Measurements from ENCODE around the gene EFCAB7. TPM values are rescaled to one million over a fixed set of nuclear protein-coding genes. Genes with fewer than 3 reads are reported as not detected.
"Not testable (repeated sequence)": the region's sequence is repeated elsewhere in the genome, so short reads cannot be mapped to it uniquely, and the experiment has no call there.

The EFCAB7 gene
- polyA plus RNA-seq, 1 donor from 2014 or later: 7.2 TPM

GRCh38 chr1:63532727-63533126, 9.4 kb downstream of the EFCAB7 start:
- H3K27ac Mint-ChIP-seq: no peak overlapping the region
- no peaks in the 10 kb centered on the region for H3K9me3 Mint-ChIP-seq
- H3K4me1 Mint-ChIP-seq: no peaks in the 10 kb centered on the region
- H3K4me3 Mint-ChIP-seq: no peak overlapping the region
- H3K27me3 Mint-ChIP-seq: no peaks in the 10 kb centered on the region
- H3K36me3 Mint-ChIP-seq: no peaks in the 10 kb centered on the region

GRCh38 chr1:63533931-63534330, 10.6 kb downstream of the EFCAB7 start:
- Mint-ChIP-seq H3K4me3 (no peak overlapping the region), H3K36me3 (no peaks in the 10 kb centered on the region), H3K9me3 (no peaks in the 10 kb centered on the region), H3K27ac (no peak overlapping the region), H3K4me1 (no peaks in the 10 kb centered on the region), H3K27me3 (no peaks in the 10 kb centered on the region)

DNA sequence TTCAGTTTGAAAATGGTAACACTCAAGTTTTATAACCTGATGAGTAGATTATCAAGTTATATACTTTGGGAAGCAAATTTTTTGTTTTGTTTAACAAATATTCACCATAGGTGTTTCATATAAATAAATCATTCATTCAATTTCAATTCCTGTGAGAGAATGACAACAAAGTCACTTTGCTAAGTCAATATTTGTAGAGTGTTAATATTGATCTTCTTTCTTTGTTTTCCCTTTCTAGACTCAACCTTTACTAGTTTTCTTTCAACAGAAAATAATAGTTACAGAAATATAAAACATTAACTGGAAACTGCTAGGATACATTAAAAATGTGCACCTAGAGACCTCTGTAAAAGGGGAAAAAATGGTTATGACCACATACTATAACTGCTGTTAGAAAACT, 11.1 kb downstream of the EFCAB7 start:
- no peaks in the 10 kb centered on the region for H3K4me1 Mint-ChIP-seq
- H3K4me3 Mint-ChIP-seq: no peak overlapping the region

DNA sequence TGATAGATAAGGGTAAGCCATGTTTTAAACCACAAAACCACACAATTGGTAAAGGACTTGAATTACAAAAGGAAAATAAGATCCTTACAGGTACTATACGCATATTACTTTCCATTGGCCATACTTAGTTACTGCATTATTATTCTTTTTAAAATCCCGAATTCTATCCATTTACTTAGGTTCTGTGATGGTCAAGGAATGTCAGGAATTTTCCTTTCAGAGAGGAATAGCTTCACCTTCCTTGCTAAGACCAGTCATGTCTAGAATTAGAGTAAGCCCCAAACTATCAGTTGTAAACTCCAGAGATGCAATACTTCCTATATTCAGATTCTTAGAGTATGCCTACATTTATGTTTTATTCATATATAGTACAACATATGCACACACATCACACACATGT, 13.7 kb downstream of the EFCAB7 start:
- Mint-ChIP-seq H3K4me1 (no peaks in the 10 kb centered on the region), H3K27ac (no peak overlapping the region), H3K9me3 (no peaks in the 10 kb centered on the region), H3K27me3 (no peaks in the 10 kb centered on the region), H3K36me3 (no peaks in the 10 kb centered on the region), H3K4me3 (no peak overlapping the region)

More for the DNA sequence above, 11.1 kb downstream of the EFCAB7 start:
- Mint-ChIP-seq H3K27ac (no peak overlapping the region), H3K36me3 (no peaks in the 10 kb centered on the region), H3K9me3 (no peaks in the 10 kb centered on the region), H3K27me3 (no peaks in the 10 kb centered on the region)

DNA sequence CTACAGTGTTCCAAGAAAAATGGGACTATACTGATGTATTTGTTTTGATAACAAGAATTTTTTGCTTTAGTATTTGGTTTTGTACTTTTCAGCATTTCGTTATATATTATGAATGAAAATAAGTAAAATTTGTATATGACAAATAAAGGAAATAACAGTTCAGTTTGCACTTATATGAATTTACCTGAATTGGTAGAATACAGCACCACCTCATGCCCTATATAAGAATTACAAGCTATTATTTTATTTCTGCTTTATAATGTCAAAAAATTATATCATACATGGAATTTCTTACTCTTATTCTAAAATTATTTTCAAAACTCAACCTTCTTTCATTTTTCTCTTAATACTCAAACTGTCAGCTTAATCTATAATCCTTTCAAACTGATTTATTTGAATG, 14.6 kb downstream of the EFCAB7 start:
- H3K36me3 Mint-ChIP-seq: no peaks in the 10 kb centered on the region
- no peaks in the 10 kb centered on the region for H3K9me3 Mint-ChIP-seq
- H3K4me3 Mint-ChIP-seq: no peak overlapping the region
- H3K4me1 Mint-ChIP-seq: no peaks in the 10 kb centered on the region
- no peaks in the 10 kb centered on the region for H3K27me3 Mint-ChIP-seq
- no peak overlapping the region for H3K27ac Mint-ChIP-seq

GRCh38 chr1:63545780-63546179, 22.5 kb downstream of the EFCAB7 start:
- Mint-ChIP-seq H3K9me3 (no peaks in the 10 kb centered on the region), H3K36me3 (peaks cover 10% of the 10 kb centered on the region), H3K27me3 (no peaks in the 10 kb centered on the region), H3K4me1 (no peaks in the 10 kb centered on the region), H3K27ac (no peak overlapping the region), H3K4me3 (no peak overlapping the region)

- no peak overlapping the region for H3K27ac Mint-ChIP-seq
- peaks cover 10% of the 10 kb centered on the region for H3K36me3 Mint-ChIP-seq
- H3K4me1 Mint-ChIP-seq: no peaks in the 10 kb centered on the region
These were observed 24.4 kb downstream of the EFCAB7 start for GRCh38 chr1:63547621-63548294.

GRCh38 chr1:63548303-63548702, 25.0 kb downstream of the EFCAB7 start:
- H3K4me3 Mint-ChIP-seq: no peak overlapping the region
- H3K9me3 Mint-ChIP-seq: no peaks in the 10 kb centered on the region
- no peaks in the 10 kb centered on the region for H3K27me3 Mint-ChIP-seq
- H3K4me1 Mint-ChIP-seq: no peaks in the 10 kb centered on the region
- H3K27ac Mint-ChIP-seq: no peak overlapping the region
- peaks cover 10% of the 10 kb centered on the region for H3K36me3 Mint-ChIP-seq

More at GRCh38 chr1:63547621-63548294, 24.4 kb downstream of the EFCAB7 start:
- no peak overlapping the region for H3K4me3 Mint-ChIP-seq
- no peaks in the 10 kb centered on the region for H3K9me3 Mint-ChIP-seq
- no peaks in the 10 kb centered on the region for H3K27me3 Mint-ChIP-seq

- Mint-ChIP-seq H3K4me1 (no peaks in the 10 kb centered on the region), H3K27me3 (no peaks in the 10 kb centered on the region), H3K4me3 (no peak overlapping the region), H3K36me3 (peaks cover 10% of the 10 kb centered on the region), H3K9me3 (no peaks in the 10 kb centered on the region), H3K27ac (no peak overlapping the region)
These were observed 25.6 kb downstream of the EFCAB7 start for GRCh38 chr1:63548877-63549276.

GRCh38 chr1:63555480-63555879, 32.2 kb downstream of the EFCAB7 start:
- H3K4me3 Mint-ChIP-seq: no peak overlapping the region
- peaks cover 3% of the 10 kb centered on the region for H3K36me3 Mint-ChIP-seq
- H3K27me3 Mint-ChIP-seq: no peaks in the 10 kb centered on the region
- H3K27ac Mint-ChIP-seq: no peak overlapping the region
- no peaks in the 10 kb centered on the region for H3K4me1 Mint-ChIP-seq
- H3K9me3 Mint-ChIP-seq: no peaks in the 10 kb centered on the region

DNA sequence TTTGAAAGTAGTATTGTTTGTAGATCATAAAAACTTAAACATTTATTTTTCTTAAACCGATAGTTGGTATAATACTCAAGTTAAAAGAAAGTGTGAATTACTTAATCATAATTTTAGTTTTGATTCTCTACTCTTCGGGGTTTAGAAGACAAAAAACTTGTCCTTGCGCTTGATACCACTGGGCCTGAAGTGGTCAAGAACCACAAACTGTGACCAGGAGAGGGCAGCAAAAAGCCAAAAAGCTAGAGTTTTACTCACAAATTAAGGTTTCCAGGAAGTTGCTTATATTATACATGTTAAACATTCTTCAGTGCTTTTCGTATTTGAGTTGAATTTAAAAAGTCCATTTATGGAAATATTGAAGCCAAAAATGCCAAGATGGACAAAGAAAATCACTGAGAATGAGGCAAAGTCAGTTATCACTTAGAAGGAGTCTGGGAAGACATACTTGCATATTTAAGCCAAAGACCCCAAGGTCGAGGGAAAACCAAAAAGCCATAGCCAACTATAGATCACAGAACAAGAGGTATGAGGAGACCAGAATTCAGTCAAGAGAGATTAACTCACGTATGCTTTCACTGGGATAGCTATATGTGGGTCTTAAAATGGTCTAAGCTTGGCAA, 34.2 kb downstream of the EFCAB7 start:
- no peak overlapping the region for H3K27ac Mint-ChIP-seq
- no peak overlapping the region for H3K4me3 Mint-ChIP-seq
- H3K36me3 Mint-ChIP-seq: no peaks in the 10 kb centered on the region
- H3K4me1 Mint-ChIP-seq: no peaks in the 10 kb centered on the region
- no peaks in the 10 kb centered on the region for H3K27me3 Mint-ChIP-seq
- H3K9me3 Mint-ChIP-seq: no peaks in the 10 kb centered on the region

DNA sequence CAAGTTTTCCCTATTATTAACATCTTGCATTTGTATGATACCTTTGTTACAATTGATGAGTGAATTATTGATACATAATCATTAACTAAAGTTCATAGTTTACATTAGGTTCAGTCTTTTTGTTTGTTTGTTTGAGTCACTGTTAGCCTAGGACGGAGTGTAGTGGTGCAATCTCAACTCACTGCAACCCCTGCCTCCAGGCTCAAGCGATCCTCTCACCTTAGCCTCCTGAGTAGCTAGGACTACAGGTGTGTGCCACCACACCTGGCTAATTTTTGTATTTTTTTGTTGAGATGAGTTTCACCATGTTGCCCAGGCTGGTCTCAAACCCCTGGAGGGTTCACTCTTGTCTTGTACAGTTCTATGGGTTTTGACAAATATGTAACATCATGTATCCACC, 36.0 kb downstream of the EFCAB7 start:
- H3K4me1 Mint-ChIP-seq: peaks cover 0 to 3% (median 0%) of the 10 kb centered on the region in 3 donors
- H3K27me3 Mint-ChIP-seq: no peaks in the 10 kb centered on the region
- H3K4me3 Mint-ChIP-seq: no peak overlapping the region
- no peaks in the 10 kb centered on the region for H3K9me3 Mint-ChIP-seq
- no peak overlapping the region for H3K27ac Mint-ChIP-seq
- no peaks in the 10 kb centered on the region for H3K36me3 Mint-ChIP-seq

DNA sequence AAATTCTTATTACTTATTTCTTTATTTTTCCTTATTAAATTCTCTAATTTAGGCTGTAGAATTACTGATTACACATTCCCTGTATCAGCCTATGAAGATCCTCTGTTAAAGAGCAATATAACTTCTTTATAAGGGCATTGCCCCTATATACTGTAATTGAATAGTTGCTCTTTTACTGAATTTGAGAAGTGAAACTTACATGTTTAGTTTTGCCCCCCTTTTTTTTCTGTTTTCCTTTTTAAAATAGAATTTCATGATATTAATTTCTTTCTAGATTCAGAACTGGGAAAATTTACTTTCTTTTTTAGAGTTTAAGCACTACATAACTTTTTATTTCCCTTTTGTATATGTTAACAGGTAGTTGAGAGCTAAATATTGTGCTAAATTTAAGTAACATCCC, 40.4 kb downstream of the EFCAB7 start:
- H3K27ac Mint-ChIP-seq: no peak overlapping the region
- H3K4me3 Mint-ChIP-seq: no peak overlapping the region
- peaks cover 5% of the 10 kb centered on the region for H3K36me3 Mint-ChIP-seq

DNA sequence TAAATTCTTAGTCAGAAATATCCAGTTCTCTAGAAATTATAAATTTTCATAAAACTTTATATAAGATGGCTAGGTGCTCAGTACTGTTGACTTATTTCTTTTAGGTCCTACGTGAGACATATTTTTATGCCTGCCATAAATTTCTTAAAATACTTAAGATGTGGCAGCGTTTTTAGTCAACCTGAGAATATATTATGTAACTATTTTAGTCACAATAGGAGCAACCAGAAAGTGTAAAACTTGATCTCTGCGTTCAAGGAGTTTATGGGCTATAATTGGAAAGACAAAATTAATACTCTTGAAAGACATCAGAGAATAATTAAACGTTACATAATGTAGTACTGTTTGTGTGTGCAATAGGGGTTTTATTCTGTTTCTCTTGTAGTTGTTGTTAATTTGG, 45.7 kb downstream of the EFCAB7 start:
- Mint-ChIP-seq H3K36me3 (peaks cover 5% of the 10 kb centered on the region), H3K27ac (no peak overlapping the region), H3K4me1 (no peaks in the 10 kb centered on the region), H3K4me3 (no peak overlapping the region), H3K27me3 (no peaks in the 10 kb centered on the region), H3K9me3 (peaks cover 0 to 1% (median 0%) of the 10 kb centered on the region in 3 donors)

More for the DNA sequence above, 40.4 kb downstream of the EFCAB7 start:
- peaks cover 0 to 3% (median 0%) of the 10 kb centered on the region in 3 donors for H3K4me1 Mint-ChIP-seq
- H3K9me3 Mint-ChIP-seq: peaks cover 0 to 1% (median 0%) of the 10 kb centered on the region in 3 donors
- no peaks in the 10 kb centered on the region for H3K27me3 Mint-ChIP-seq

- Mint-ChIP-seq H3K9me3 (peaks cover 0 to 1% (median 0%) of the 10 kb centered on the region in 3 donors), H3K27ac (no peak overlapping the region), H3K4me1 (no peaks in the 10 kb centered on the region), H3K4me3 (no peak overlapping the region), H3K27me3 (no peaks in the 10 kb centered on the region), H3K36me3 (peaks cover 5% of the 10 kb centered on the region)
These were observed 46.5 kb downstream of the EFCAB7 start for GRCh38 chr1:63569640-63570316.

DNA sequence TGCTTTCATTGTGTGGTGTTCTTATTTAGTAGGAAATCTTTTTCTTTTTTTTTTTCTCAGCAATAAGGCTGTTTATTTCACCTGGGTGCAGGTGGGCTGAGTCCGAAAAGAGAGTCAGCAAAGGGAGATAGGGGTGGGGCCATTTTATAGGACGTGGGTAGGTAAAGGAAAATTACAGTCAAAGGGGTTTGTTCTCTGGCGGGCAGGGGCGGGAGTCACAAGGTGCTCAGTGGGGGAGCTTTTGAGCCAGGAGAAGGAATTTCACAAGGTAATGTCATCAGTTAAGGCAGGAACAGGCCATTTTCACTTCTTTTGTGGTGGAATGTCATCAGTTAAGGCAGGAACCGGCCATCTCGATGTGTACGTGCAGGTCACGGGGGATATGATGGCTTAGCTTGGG, 49.4 kb downstream of the EFCAB7 start:
- not testable (repeated sequence) for H3K27ac Mint-ChIP-seq, H3K9me3 Mint-ChIP-seq, H3K4me3 Mint-ChIP-seq, H3K27me3 Mint-ChIP-seq, H3K4me1 Mint-ChIP-seq, H3K36me3 Mint-ChIP-seq
